HCT116 (cell line): Measurements from ENCODE around the gene FAM181A. TPM values are rescaled to one million over a fixed set of nuclear protein-coding genes. Genes with fewer than 3 reads are reported as not detected.

Experiments
- ATAC-seq: fragments of 200-7000 bp; cut with Tn5 transposase; 2 replicates; pipeline ENCODE4 v1.9.1; 2020; ENCODE audit warnings: mild to moderate bottlenecking, moderate library complexity
- Bru-seq: library from RNA; stranded (reverse); fragments of 400-500 nt; gene quantifications from one replicate; lab custom pipeline; 2021; lab: Mats Ljungman, UMichigan
- BruChase-seq, 2 experiments: library from RNA; stranded (reverse); fragments of 400-500 nt; gene quantifications; one replicate each; lab custom pipeline; 2021; lab: Mats Ljungman, UMichigan
- BruUV-seq: library from RNA; stranded (reverse); fragments of 400-500 nt; replicated peaks from 2 replicates; lab custom pipeline; 2021; lab: Mats Ljungman, UMichigan
- CTCF ChIA-PET: fragments of 300-600 bp; sonication (Branson Sonifier 250); formaldehyde crosslinking; loops from one replicate; lab custom pipeline; 2021; ENCODE audit warnings: antibody characterized with exemption; lab: Charles Lee
- POLR2A ChIA-PET: fragments of 300-600, 350-600 bp; sonication (Branson Sonifier 250); formaldehyde crosslinking; loops from one replicate; lab custom pipeline; 2021; ENCODE audit warnings: antibody characterized with exemption; lab: Charles Lee
- RAD21 ChIA-PET, 2 experiments: fragments of 300-600 bp; sonication (Branson Sonifier 250); formaldehyde crosslinking; loops; one replicate each; lab custom pipeline; 2023; ENCODE audit warnings: low total read pairs in 2 of 2; ENCODE audit not compliant: uncharacterized antibody in 2 of 2, unreplicated experiment in 2 of 2, low non-redundant PET in 1 of 2; lab: Charles Lee
- DNase-seq: peaks from one replicate; pipeline ENCODE4 v3.0.0-alpha.2; 2010; ENCODE audit warnings: low read depth, low spot score
- H2AFZ ChIP-seq: fragments of 200-600 bp; shearing (Covaris generic), sonication (generic); 2 replicates; pipeline ENCODE4 v1.6.1; 2017; ENCODE audit warnings: low read depth, mixed run types, mixed read lengths, antibody characterized with exemption, low read length; ENCODE audit not compliant: poor library complexity, severe bottlenecking
- H3K27ac ChIP-seq: 2 replicates; pipeline ENCODE4 v1.5.1; 2012; ENCODE audit warnings: low read depth, low read length
- H3K27me3 ChIP-seq: fragments of 200-600 bp; sonication (generic); 2 replicates; pipeline ENCODE4 v1.6.1; 2016; ENCODE audit warnings: mixed run types, low read length, mixed read lengths; ENCODE audit not compliant: insufficient read depth
- H3K36me3 ChIP-seq, 2 experiments: fragments of 200-500 bp in 1 of 2; fragments of 200-600 bp in 1 of 2; sonication (Bioruptor generic) in 1 of 2; sonication (generic) in 1 of 2; 2 replicates each; pipeline versions ENCODE4 v1.5.1 to v1.6.1; 2014 to 2016; ENCODE audit warnings: low read length in 2 of 2, inconsistent platforms in 1 of 2, mixed read lengths in 1 of 2, mixed run types in 1 of 2; ENCODE audit not compliant: insufficient read depth in 2 of 2, control insufficient read depth in 1 of 2
- H3K4me1 ChIP-seq, 2 experiments: fragments of 200-600 bp in 1 of 2; sonication (generic) in 1 of 2; 2 replicates each; pipeline versions ENCODE4 v1.5.1 to v1.6.1; 2012 to 2017; ENCODE audit warnings: low read length in 2 of 2, inconsistent platforms in 1 of 2, mild to moderate bottlenecking in 1 of 2, mixed read lengths in 1 of 2, mixed run types in 1 of 2, moderate library complexity in 1 of 2; ENCODE audit not compliant: insufficient read depth in 2 of 2, control insufficient read depth in 1 of 2
- H3K4me2 ChIP-seq: fragments of 200-600 bp; sonication (generic); 2 replicates; pipeline ENCODE4 v1.6.1; 2017; ENCODE audit warnings: mixed run types, low read length, mixed read lengths
- H3K4me3 ChIP-seq, 2 experiments: fragments of 200-600 bp in 1 of 2; sonication (generic) in 1 of 2; replicated peaks in 1 of 2; 2 replicates each; pipeline ENCODE4 v1.5.1; 2011 to 2016; ENCODE audit warnings: low read length in 2 of 2, control low read depth in 1 of 2, low read depth in 1 of 2, mild to moderate bottlenecking in 1 of 2, mixed read lengths in 1 of 2, mixed run types in 1 of 2
- H3K79me2 ChIP-seq: fragments of 200-600 bp; sonication (generic); 2 replicates; pipeline ENCODE4 v1.6.1; 2017; ENCODE audit warnings: mild to moderate bottlenecking, mixed run types, low read length, moderate library complexity, mixed read lengths; ENCODE audit not compliant: insufficient read depth
- H3K9ac ChIP-seq: fragments of 200-600 bp; sonication (generic); 2 replicates; pipeline ENCODE4 v1.6.1; 2016; ENCODE audit warnings: low read length, mixed read lengths
- H3K9me2 ChIP-seq: fragments of 200-600 bp; sonication (generic), shearing (Covaris generic); 2 replicates; pipeline ENCODE4 v1.6.1; 2017; ENCODE audit warnings: mixed run types, mild to moderate bottlenecking, moderate library complexity; ENCODE audit not compliant: insufficient read depth
- H3K9me3 ChIP-seq, 2 experiments: fragments of 200-500 bp in 1 of 2; fragments of 200-600 bp in 1 of 2; sonication (Bioruptor generic) in 1 of 2; sonication (generic) in 1 of 2; 2 replicates each; pipeline ENCODE4 v1.6.1; 2014 to 2017; ENCODE audit warnings: low read length in 2 of 2, mixed read lengths in 2 of 2, inconsistent platforms in 1 of 2, low read depth in 1 of 2, mild to moderate bottlenecking in 1 of 2, mixed run types in 1 of 2, moderate library complexity in 1 of 2; ENCODE audit not compliant: control insufficient read depth in 1 of 2, insufficient read depth in 1 of 2
- H4K20me1 ChIP-seq: fragments of 200-600 bp; sonication (generic), shearing (Covaris generic); 2 replicates; pipeline ENCODE4 v1.6.1; 2017; ENCODE audit warnings: mixed run types, mild to moderate bottlenecking, moderate library complexity; ENCODE audit not compliant: insufficient read depth
- ATF3 ChIP-seq: IDR thresholded peaks from 2 replicates; pipeline ENCODE4 v1.6.1; 2012
- CTCF ChIP-seq, 3 experiments: fragments of 200-600 bp in 1 of 3; sonication (generic) in 1 of 3; IDR thresholded peaks in 2 of 3; conservative IDR thresholded peaks in 1 of 3; 2 replicates each; pipeline ENCODE4 v1.5.1; 2012 to 2017; ENCODE audit warnings: low read depth in 2 of 3, low read length in 2 of 3, antibody characterized with exemption in 1 of 3, borderline replicate concordance in 1 of 3, control low read depth in 1 of 3, mild to moderate bottlenecking in 1 of 3, mixed read lengths in 1 of 3, mixed run types in 1 of 3, moderate library complexity in 1 of 3; ENCODE audit not compliant: insufficient read depth in 1 of 3
- EGR1 ChIP-seq: IDR thresholded peaks from 2 replicates; pipeline ENCODE4 v1.6.1; 2012; ENCODE audit warnings: low read depth
- ELF1 ChIP-seq: IDR thresholded peaks from 2 replicates; pipeline ENCODE4 v1.6.1; 2012; ENCODE audit warnings: low read depth, borderline replicate concordance
- EZH2 ChIP-seq: fragments of 200-600 bp; sonication (generic); IDR thresholded peaks from 2 replicates; pipeline ENCODE4 v1.6.1; 2017; ENCODE audit warnings: antibody characterized with exemption, mixed run types
- EZH2phosphoT487 ChIP-seq: fragments of 200-600 bp; IDR thresholded peaks from 2 replicates; pipeline ENCODE4 v1.6.1; 2018; ENCODE audit warnings: antibody characterized with exemption, borderline replicate concordance
- FOSL1 ChIP-seq: IDR thresholded peaks from 2 replicates; pipeline ENCODE4 v1.6.1; 2012; ENCODE audit warnings: low read depth
- JUND ChIP-seq: IDR thresholded peaks from 2 replicates; pipeline ENCODE4 v1.6.1; 2012
- MAX ChIP-seq: IDR thresholded peaks from 2 replicates; pipeline ENCODE4 v1.6.1; 2012
- SIN3A ChIP-seq: IDR thresholded peaks from 2 replicates; pipeline ENCODE4 v1.6.1; 2012; ENCODE audit warnings: low read depth
- SP1 ChIP-seq: IDR thresholded peaks from 2 replicates; pipeline ENCODE4 v1.6.1; 2012; ENCODE audit warnings: low read depth
- SRF ChIP-seq: IDR thresholded peaks from 2 replicates; pipeline ENCODE4 v1.6.1; 2012; ENCODE audit warnings: low read depth
- TCF7L2 ChIP-seq: IDR thresholded peaks from 2 replicates; pipeline ENCODE4 v1.7.0; 2011; ENCODE audit warnings: borderline replicate concordance, inconsistent platforms; ENCODE audit not compliant: insufficient read depth, insufficient read length; ENCODE audit errors: extremely low read depth
- YY1 ChIP-seq: IDR thresholded peaks from 2 replicates; pipeline ENCODE4 v1.6.1; 2011; ENCODE audit warnings: low read length, low read depth, moderate library complexity, mild to moderate bottlenecking; ENCODE audit not compliant: insufficient replicate concordance; ENCODE audit errors: extremely low read depth
- intact Hi-C: fragments of 100-400 bp; cut with micrococcal nuclease; formaldehyde crosslinking; loops from 2 replicates; pipeline ENCODE4 v1.10.0; 2022
- long read RNA-seq: library from polyadenylated mRNA; unstranded; transcript quantifications from one replicate; pipeline ENCODE4 v2.0.0, GENCODE V29; 2021; ENCODE audit not compliant: unreplicated experiment
- polyA plus RNA-seq: library from polyadenylated mRNA; unstranded; fragments of >200 nt; gene quantifications from 2 replicates; pipeline ENCODE4 v1.2.1, GENCODE V29; 2012; ENCODE audit warnings: missing spikeins
- total RNA-seq: library from RNA; stranded (reverse); gene quantifications from one replicate; pipeline ENCODE4 v1.2.1, GENCODE V29; 2021; ENCODE audit not compliant: unreplicated experiment

Gene FAM181A
- not detected for total RNA-seq
- polyA plus RNA-seq: not detected in 2 replicates
- not detected for Bru-seq, nascent RNA
- not detected for BruChase-seq, experiment 1, labeled RNA remaining after a 6-hour chase
- BruChase-seq, experiment 2, labeled RNA remaining after a 2-hour chase: not detected
- long read RNA-seq: 0 reads

GRCh38 chr14:93926873-93927799 is at the start of gene FAM181A:
TSS of gene FAM181A (plus strand) at chr14:93927344. CDS start at chr14:93928286, 942 bp downstream.
- no peaks in the 10 kb centered on the region for H3K27me3 ChIP-seq
- H3K79me2 ChIP-seq: no peaks in the 10 kb centered on the region
- BruUV-seq: no TSS peak
- ChIA-PET CTCF (interaction anchor here (1.5 to 3.7 kb wide), 2 partner anchors 9 to 13 kb away, joined by 4 to 18 read pairs; no protein-coding TSS in a partner anchor), RAD21 (interaction anchor here in 1 of 2 experiments (0.6 kb wide), 1 partner anchor 43 kb away, joined by 3 read pairs; no protein-coding TSS in a partner anchor), POLR2A (no interaction called here)
- H3K4me2 ChIP-seq: no peak within 1 kb of the TSS
- H3K9ac ChIP-seq: no peak within 1 kb of the TSS
- no peaks in the 10 kb centered on the region for H4K20me1 ChIP-seq
- H3K9me3 ChIP-seq: no peaks in the 10 kb centered on the region
- H3K27ac ChIP-seq: no peak within 1 kb of the TSS
- H3K4me3 ChIP-seq: no peak within 1 kb of the TSS
- no peak for DNase-seq
- intact Hi-C loops: no loop called here
- ATAC-seq: no peak
- H2AFZ ChIP-seq: no peak within 1 kb of the TSS
- no peaks in the 10 kb centered on the region for H3K4me1 ChIP-seq
- no peaks in the 10 kb centered on the region for H3K36me3 ChIP-seq
- no peak for TF ChIP-seq SRF
- TF ChIP-seq FOSL1: no peak
- no peak for TF ChIP-seq SIN3A
- TF ChIP-seq JUND: no peak
- no peak for TF ChIP-seq EZH2phosphoT487
- no peak for TF ChIP-seq MAX
- TF ChIP-seq YY1: no peak
- no peaks in the 10 kb centered on the region for H3K9me2 ChIP-seq

DNA sequence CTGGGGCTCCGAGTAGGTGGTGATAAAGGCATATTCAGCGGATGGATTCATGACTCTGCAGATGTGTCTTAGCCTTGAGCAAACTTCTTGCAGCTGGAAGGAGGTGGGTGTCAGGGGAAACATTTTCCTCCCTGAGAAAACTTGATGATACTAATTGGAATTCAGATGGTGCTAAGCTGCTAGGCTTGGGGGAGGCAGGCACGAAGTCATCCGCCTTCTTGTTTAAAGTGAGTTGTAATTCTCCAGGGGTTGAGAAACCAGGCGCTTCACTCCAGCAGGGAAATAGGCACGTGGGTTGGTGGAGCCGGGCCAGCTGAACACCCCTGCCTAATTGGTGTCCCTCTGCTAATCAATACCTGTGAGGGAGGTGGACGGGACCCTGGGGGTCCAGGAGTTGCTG is 48.9 kb upstream of the FAM181A start:
- Histone ChIP-seq H3K9ac (no peak overlapping the region), H3K4me2 (no peak overlapping the region), H4K20me1 (no peaks in the 10 kb centered on the region), H3K9me2 (no peaks in the 10 kb centered on the region), H3K9me3 (no peaks in the 10 kb centered on the region), H3K27me3 (peaks cover 3% of the 10 kb centered on the region; the same call in 1 of the 2 replicates), H3K36me3 (no peaks in the 10 kb centered on the region), H2AFZ (no peak overlapping the region), H3K79me2 (no peaks in the 10 kb centered on the region), H3K4me3 (no peak overlapping the region), H3K27ac (no peak overlapping the region), H3K4me1 (no peaks in the 10 kb centered on the region)
- ATAC-seq (no peak), DNase-seq (no peak)
- intact Hi-C loops: no loop called here
- ChIA-PET POLR2A (no interaction called here), CTCF (no interaction called here), RAD21 (no interaction called here)
- no TSS peak for BruUV-seq
- TF ChIP-seq SIN3A: no peak
- TF ChIP-seq ELF1: no peak
- no peak for TF ChIP-seq EZH2
- TF ChIP-seq ATF3: no peak
- TF ChIP-seq TCF7L2: no peak
- no peak for TF ChIP-seq SP1
- no peak for TF ChIP-seq CTCF (IDR thresholded peaks at IDR 0.05 in 2 of 3, conservative IDR thresholded peaks at IDR 0.05 in 1 of 3; ENCODE audit: borderline replicate concordance in 1 of 3, insufficient read depth in 1 of 3, low read depth in 2 of 3, low read length in 2 of 3)
- TF ChIP-seq EGR1: no peak
